ENCODE data around the gene ASCC1. TPM values are rescaled to one million over a fixed set of nuclear protein-coding genes. Genes with fewer than 3 reads are reported as not detected.

The ASCC1 gene, protein sequence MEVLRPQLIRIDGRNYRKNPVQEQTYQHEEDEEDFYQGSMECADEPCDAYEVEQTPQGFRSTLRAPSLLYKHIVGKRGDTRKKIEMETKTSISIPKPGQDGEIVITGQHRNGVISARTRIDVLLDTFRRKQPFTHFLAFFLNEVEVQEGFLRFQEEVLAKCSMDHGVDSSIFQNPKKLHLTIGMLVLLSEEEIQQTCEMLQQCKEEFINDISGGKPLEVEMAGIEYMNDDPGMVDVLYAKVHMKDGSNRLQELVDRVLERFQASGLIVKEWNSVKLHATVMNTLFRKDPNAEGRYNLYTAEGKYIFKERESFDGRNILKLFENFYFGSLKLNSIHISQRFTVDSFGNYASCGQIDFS
- 23.6 and 26.2 TPM in 2 replicates for total RNA-seq

DNA sequence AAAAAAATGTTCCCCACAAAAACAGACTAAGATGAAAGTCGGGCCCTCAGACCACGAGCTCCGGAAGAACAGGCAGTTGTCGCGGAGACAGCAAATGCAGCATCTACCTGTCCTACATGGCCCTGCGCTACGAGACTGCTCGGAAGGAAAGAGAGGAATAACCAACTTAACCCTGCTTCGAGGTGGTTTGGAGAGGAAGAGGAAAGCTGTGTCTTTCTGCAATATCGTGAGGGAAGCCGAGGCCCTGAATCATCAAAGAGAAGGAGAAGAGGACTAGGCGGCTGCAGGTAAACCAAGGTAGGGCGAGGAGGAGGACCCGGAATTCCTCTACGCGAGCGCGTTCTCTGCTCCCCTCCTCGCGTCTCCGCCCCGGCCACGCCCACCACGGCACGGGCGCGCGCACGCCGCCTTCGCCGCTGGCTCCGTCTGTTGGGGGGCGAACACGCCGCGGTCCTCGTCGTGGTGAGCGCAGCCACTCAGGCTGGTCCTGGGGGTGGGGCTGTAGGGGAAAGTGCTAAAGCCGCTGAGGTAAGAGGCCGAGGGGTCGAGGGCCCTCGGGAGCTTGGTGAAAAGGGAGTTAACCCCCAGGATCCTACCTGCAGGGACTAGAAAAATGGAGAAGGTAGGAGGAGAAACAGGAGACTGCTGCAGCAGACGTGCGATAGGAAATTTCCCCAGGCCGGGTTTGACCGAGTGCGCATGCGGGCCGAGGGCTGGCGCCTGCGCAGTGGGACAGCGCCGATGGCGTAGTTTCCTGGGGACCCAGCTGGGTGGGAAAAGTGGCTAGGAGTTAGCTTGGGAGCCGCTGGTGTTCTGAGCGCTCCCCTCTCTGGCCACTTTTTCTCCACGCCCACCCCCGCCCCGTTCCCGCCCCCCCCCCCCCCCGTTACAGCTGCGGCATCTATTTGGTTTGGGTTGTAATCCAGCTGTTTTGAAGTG lies at the start of gene ASCC1, which contains the start of gene ANAPC16:
ASCC1 (minus strand) TSS at position 666 of the 939 bp plus-strand sequence. CDS start 2,978 bp downstream, outside the sequence.
ANAPC16 (plus strand) TSS at position 402 of the 939 bp plus-strand sequence. CDS start 7,903 bp downstream, outside the sequence.

DNA sequence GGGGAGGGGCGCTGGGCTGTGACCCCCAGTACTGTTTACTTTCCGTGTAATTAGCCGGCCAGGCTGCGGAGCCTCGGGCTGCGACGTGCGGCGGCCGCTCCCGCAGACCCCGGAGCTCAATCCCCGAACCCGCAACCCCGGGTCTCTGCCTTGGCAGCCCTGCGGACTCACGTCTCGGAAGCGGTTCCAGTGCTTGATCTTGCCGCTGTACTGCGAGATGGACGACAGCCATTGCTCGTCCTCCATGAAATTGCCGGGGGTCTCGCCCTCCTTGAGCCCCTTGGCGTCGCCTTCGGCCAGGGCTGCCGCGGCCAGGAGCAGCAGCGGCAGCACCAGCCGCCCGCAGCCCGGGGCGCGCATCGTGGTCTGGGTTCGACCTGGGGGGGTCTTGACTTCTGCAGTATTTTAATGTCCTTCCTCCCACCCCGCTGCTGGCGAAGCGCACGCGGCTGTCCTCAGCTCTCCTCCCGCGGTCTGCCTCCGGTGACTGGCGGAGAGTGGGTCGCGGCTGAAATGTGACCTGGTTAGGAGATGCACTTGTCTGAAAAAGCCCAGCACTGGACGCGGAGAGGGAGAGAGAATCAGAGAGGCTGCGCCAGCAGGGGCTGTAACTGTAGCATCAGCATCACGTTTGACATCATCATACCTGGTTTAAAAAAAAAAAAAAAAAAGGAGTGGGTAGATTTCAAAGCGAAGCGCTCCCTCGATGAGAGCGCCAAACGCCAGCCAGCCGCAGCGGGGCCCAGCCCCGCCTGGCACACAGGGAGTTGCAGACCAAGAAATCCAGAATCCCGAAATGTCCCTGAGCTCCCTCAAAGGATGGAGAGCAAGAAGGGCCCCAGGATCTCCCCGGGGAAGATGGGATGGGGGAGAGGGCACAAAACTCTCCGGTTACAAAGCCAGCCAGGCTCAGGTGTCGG lies 127.8 kb downstream of the ASCC1 start, which contains the start of gene SPOCK2:
SPOCK2 (minus strand) TSS at position 583 of the 920 bp plus-strand sequence; CDS start at position 360, 223 bp downstream.

Other genes starting within 250 kb of the ASCC1 start
- 0.11 and 0.12 TPM in 2 replicates for gene SPOCK2, start 127.7 kb downstream of the ASCC1 start, total RNA-seq
- gene ANAPC16, start 264 bp downstream of the ASCC1 start, total RNA-seq = 28.3 and 39.5 TPM in 2 replicates
- 317 and 486 TPM in 2 replicates for gene DDIT4, start 57.6 kb upstream of the ASCC1 start, total RNA-seq
- gene DNAJB12, start 138.6 kb upstream of the ASCC1 start, total RNA-seq = 24.0 and 26.6 TPM in 2 replicates